GM23338 (cell line): Measurements from ENCODE around the gene SMIM44. TPM values are rescaled to one million over a fixed set of nuclear protein-coding genes. Genes with fewer than 3 reads are reported as not detected.

Experiments
- ATAC-seq: fragments of 200-7000 bp; cut with Tn5 transposase; 3 replicates; pipeline ENCODE4 v1.9.1; 2020
- DNase-seq: peaks from one replicate; pipeline ENCODE4 v3.0.0-alpha.2; 2015; ENCODE audit warnings: low spot score
- H2AFZ ChIP-seq: fragments of 200-600 bp; sonication (generic); 2 replicates; pipeline ENCODE4 v1.8.0; 2016; ENCODE audit warnings: antibody characterized with exemption, mild to moderate bottlenecking, moderate library complexity
- H3F3A ChIP-seq: fragments of 200-600 bp; sonication (generic); replicated peaks from 2 replicates; pipeline ENCODE4 v1.8.0; 2017; ENCODE audit warnings: antibody characterized with exemption, mixed run types, low read depth
- H3K27ac ChIP-seq: fragments of 200-600 bp; sonication (generic); 2 replicates; pipeline ENCODE4 v1.6.1; 2016; ENCODE audit warnings: low read depth
- H3K27me3 ChIP-seq: fragments of 200-600 bp; sonication (generic); 2 replicates; pipeline ENCODE4 v1.8.0; 2016; ENCODE audit warnings: mild to moderate bottlenecking, mixed run types, moderate library complexity; ENCODE audit not compliant: insufficient read depth
- H3K36me3 ChIP-seq: fragments of 200-600 bp; sonication (generic); 2 replicates; pipeline ENCODE4 v1.8.0; 2016; ENCODE audit warnings: mild to moderate bottlenecking; ENCODE audit not compliant: insufficient read depth
- H3K4me1 ChIP-seq: fragments of 200-600 bp; sonication (generic); 2 replicates; pipeline ENCODE4 v1.8.0; 2016; ENCODE audit warnings: mild to moderate bottlenecking, moderate library complexity; ENCODE audit not compliant: insufficient read depth
- H3K4me2 ChIP-seq: fragments of 200-600 bp; sonication (generic); 2 replicates; pipeline ENCODE4 v1.7.1; 2017; ENCODE audit warnings: mixed run types
- H3K4me3 ChIP-seq: fragments of 200-600 bp; sonication (generic); 2 replicates; pipeline ENCODE4 v1.6.1; 2016; ENCODE audit warnings: mixed run types
- H3K79me2 ChIP-seq: fragments of 200-600 bp; sonication (generic); replicated peaks from 2 replicates; pipeline ENCODE4 v1.8.0; 2017; ENCODE audit warnings: mild to moderate bottlenecking; ENCODE audit not compliant: insufficient read depth
- H3K9me2 ChIP-seq: fragments of 200-600 bp; sonication (generic); 2 replicates; pipeline ENCODE4 v1.8.0; 2017; ENCODE audit not compliant: insufficient read depth
- H4K20me1 ChIP-seq: fragments of 200-600 bp; sonication (generic); replicated peaks from 2 replicates; pipeline ENCODE4 v1.8.0; 2017; ENCODE audit warnings: mild to moderate bottlenecking; ENCODE audit not compliant: insufficient read depth
- H3K27ac Mint-ChIP-seq: 2 replicates; pipeline ENCODE4 v1.8.0; 2020; ENCODE audit warnings: inconsistent platforms, mild to moderate bottlenecking, moderate library complexity, mixed read lengths
- H3K27me3 Mint-ChIP-seq: 3 replicates; pipeline ENCODE4 v1.8.0; 2022; ENCODE audit warnings: low read depth, mild to moderate bottlenecking, moderate library complexity, mixed read lengths, inconsistent platforms; ENCODE audit not compliant: insufficient read depth, poor library complexity
- H3K36me3 Mint-ChIP-seq: 3 replicates; pipeline ENCODE4 v1.8.0; 2021; ENCODE audit warnings: low read depth, mild to moderate bottlenecking, inconsistent platforms, moderate library complexity, mixed read lengths
- H3K4me1 Mint-ChIP-seq: 3 replicates; pipeline ENCODE4 v1.8.0; 2020; ENCODE audit warnings: mild to moderate bottlenecking, inconsistent platforms, mixed read lengths
- H3K4me3 Mint-ChIP-seq: 3 replicates; pipeline ENCODE4 v1.8.0; 2021; ENCODE audit warnings: moderate library complexity, mild to moderate bottlenecking, inconsistent platforms, mixed read lengths
- H3K9me3 Mint-ChIP-seq: 3 replicates; pipeline ENCODE4 v1.8.0; 2020; ENCODE audit warnings: moderate library complexity, mild to moderate bottlenecking, inconsistent platforms, mixed read lengths
- CREB1 ChIP-seq: fragments of 250-450 bp; sonication (Bioruptor Pico); IDR thresholded peaks from 2 replicates; pipeline ENCODE4 v1.5.0; 2020; ENCODE audit warnings: low read depth, mild to moderate bottlenecking, moderate library complexity
- CTCF ChIP-seq, 2 experiments: fragments of 200-600 bp in 1 of 2; sonication (generic) in 1 of 2; conservative IDR thresholded peaks; 2 replicates each; pipeline versions ENCODE4 v1.5.1 to v1.6.1; 2016 to 2017; ENCODE audit warnings: antibody characterized with exemption in 2 of 2, low read depth in 2 of 2, mild to moderate bottlenecking in 2 of 2, moderate library complexity in 1 of 2
- EZH2 ChIP-seq: fragments of 200-600 bp; sonication (generic); IDR thresholded peaks from one replicate; pipeline ENCODE4 v1.8.0; 2017; ENCODE audit warnings: antibody characterized with exemption, mild to moderate bottlenecking, low read depth; ENCODE audit not compliant: unreplicated experiment
- EZH2phosphoT487 ChIP-seq: fragments of 200-600 bp; sonication (generic); IDR thresholded peaks from one replicate; pipeline ENCODE4 v1.8.1; 2018; ENCODE audit warnings: antibody characterized with exemption; ENCODE audit not compliant: unreplicated experiment
- JUNB ChIP-seq: IDR thresholded peaks from one replicate; pipeline ENCODE4 v1.6.1; 2016; ENCODE audit warnings: antibody characterized with exemption; ENCODE audit not compliant: unreplicated experiment
- NANOG ChIP-seq: IDR thresholded peaks from 2 replicates; pipeline ENCODE4 v1.6.1; 2016; ENCODE audit warnings: antibody characterized with exemption, borderline replicate concordance
- POLR2AphosphoS5 ChIP-seq: IDR thresholded peaks from 2 replicates; pipeline ENCODE4 v1.6.1; 2016; ENCODE audit warnings: antibody characterized with exemption, low read depth
- STAT1 ChIP-seq: IDR thresholded peaks from one replicate; pipeline ENCODE4 v1.6.1; 2016; ENCODE audit warnings: antibody characterized with exemption; ENCODE audit not compliant: unreplicated experiment
- ZNF114 ChIP-seq: fragments of 250-450 bp; sonication (Bioruptor Pico); IDR thresholded peaks from 2 replicates; pipeline ENCODE4 v1.5.0; 2020; ENCODE audit warnings: mild to moderate bottlenecking, moderate library complexity
- ZNF331 ChIP-seq: fragments of 250-450 bp; sonication (Bioruptor Pico); IDR thresholded peaks from 2 replicates; pipeline ENCODE4 v1.5.0; 2020; ENCODE audit warnings: low read depth, mild to moderate bottlenecking, moderate library complexity
- polyA plus RNA-seq: library from polyadenylated mRNA; unstranded; fragments of >200 nt; fragmentation: Nextera tagmentation; extraction: Ambion mirVana; gene quantifications from 2 replicates; pipeline ENCODE4 v1.2.1, GENCODE V29; 2016
- total RNA-seq: library from RNA; depleted of rRNA; stranded (reverse); fragments of >200 nt; shearing (Covaris generic); gene quantifications from 2 replicates; pipeline ENCODE4 v1.2.3, GENCODE V29; 2014
- TF ChIP-seq, protein P1 (sequence below): IDR thresholded peaks from 2 replicates; pipeline ENCODE4 v1.6.1; 2016; ENCODE audit warnings: antibody characterized with exemption
- TF ChIP-seq, protein P2 (sequence below): IDR thresholded peaks from one replicate; pipeline ENCODE4 v1.6.1; 2018; ENCODE audit warnings: antibody characterized with exemption; ENCODE audit not compliant: unreplicated experiment
- TF ChIP-seq, protein P3 (sequence below): fragments of 250-450 bp; sonication (Bioruptor Pico); IDR thresholded peaks from 2 replicates; pipeline ENCODE4 v1.5.0; 2020; ENCODE audit warnings: mild to moderate bottlenecking, moderate library complexity

The SMIM44 gene
- total and polyA plus RNA-seq, 2 experiments from 2014 or later = not detected

GRCh38 chr19:3524904-3525451 lies 41.7 kb upstream of the SMIM44 start:
- TF ChIP-seq CREB1 (CRISPR knock-in tag) (no peak), STAT1 (no peak), ZNF114 (CRISPR knock-in tag) (no peak), POLR2AphosphoS5 (no peak), CTCF (conservative IDR thresholded peaks at IDR 0.05; ENCODE audit: low read depth in 2 of 2) (no peak), EZH2 (no peak), EZH2phosphoT487 (no peak), NANOG (no peak), ZNF331 (CRISPR knock-in tag) (no peak), JUNB (no peak)
- TF ChIP-seq, protein P1, sequence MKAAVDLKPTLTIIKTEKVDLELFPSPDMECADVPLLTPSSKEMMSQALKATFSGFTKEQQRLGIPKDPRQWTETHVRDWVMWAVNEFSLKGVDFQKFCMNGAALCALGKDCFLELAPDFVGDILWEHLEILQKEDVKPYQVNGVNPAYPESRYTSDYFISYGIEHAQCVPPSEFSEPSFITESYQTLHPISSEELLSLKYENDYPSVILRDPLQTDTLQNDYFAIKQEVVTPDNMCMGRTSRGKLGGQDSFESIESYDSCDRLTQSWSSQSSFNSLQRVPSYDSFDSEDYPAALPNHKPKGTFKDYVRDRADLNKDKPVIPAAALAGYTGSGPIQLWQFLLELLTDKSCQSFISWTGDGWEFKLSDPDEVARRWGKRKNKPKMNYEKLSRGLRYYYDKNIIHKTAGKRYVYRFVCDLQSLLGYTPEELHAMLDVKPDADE = no peak
- TF ChIP-seq, protein P2, sequence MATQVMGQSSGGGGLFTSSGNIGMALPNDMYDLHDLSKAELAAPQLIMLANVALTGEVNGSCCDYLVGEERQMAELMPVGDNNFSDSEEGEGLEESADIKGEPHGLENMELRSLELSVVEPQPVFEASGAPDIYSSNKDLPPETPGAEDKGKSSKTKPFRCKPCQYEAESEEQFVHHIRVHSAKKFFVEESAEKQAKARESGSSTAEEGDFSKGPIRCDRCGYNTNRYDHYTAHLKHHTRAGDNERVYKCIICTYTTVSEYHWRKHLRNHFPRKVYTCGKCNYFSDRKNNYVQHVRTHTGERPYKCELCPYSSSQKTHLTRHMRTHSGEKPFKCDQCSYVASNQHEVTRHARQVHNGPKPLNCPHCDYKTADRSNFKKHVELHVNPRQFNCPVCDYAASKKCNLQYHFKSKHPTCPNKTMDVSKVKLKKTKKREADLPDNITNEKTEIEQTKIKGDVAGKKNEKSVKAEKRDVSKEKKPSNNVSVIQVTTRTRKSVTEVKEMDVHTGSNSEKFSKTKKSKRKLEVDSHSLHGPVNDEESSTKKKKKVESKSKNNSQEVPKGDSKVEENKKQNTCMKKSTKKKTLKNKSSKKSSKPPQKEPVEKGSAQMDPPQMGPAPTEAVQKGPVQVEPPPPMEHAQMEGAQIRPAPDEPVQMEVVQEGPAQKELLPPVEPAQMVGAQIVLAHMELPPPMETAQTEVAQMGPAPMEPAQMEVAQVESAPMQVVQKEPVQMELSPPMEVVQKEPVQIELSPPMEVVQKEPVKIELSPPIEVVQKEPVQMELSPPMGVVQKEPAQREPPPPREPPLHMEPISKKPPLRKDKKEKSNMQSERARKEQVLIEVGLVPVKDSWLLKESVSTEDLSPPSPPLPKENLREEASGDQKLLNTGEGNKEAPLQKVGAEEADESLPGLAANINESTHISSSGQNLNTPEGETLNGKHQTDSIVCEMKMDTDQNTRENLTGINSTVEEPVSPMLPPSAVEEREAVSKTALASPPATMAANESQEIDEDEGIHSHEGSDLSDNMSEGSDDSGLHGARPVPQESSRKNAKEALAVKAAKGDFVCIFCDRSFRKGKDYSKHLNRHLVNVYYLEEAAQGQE = no peak
- TF ChIP-seq, protein P3, sequence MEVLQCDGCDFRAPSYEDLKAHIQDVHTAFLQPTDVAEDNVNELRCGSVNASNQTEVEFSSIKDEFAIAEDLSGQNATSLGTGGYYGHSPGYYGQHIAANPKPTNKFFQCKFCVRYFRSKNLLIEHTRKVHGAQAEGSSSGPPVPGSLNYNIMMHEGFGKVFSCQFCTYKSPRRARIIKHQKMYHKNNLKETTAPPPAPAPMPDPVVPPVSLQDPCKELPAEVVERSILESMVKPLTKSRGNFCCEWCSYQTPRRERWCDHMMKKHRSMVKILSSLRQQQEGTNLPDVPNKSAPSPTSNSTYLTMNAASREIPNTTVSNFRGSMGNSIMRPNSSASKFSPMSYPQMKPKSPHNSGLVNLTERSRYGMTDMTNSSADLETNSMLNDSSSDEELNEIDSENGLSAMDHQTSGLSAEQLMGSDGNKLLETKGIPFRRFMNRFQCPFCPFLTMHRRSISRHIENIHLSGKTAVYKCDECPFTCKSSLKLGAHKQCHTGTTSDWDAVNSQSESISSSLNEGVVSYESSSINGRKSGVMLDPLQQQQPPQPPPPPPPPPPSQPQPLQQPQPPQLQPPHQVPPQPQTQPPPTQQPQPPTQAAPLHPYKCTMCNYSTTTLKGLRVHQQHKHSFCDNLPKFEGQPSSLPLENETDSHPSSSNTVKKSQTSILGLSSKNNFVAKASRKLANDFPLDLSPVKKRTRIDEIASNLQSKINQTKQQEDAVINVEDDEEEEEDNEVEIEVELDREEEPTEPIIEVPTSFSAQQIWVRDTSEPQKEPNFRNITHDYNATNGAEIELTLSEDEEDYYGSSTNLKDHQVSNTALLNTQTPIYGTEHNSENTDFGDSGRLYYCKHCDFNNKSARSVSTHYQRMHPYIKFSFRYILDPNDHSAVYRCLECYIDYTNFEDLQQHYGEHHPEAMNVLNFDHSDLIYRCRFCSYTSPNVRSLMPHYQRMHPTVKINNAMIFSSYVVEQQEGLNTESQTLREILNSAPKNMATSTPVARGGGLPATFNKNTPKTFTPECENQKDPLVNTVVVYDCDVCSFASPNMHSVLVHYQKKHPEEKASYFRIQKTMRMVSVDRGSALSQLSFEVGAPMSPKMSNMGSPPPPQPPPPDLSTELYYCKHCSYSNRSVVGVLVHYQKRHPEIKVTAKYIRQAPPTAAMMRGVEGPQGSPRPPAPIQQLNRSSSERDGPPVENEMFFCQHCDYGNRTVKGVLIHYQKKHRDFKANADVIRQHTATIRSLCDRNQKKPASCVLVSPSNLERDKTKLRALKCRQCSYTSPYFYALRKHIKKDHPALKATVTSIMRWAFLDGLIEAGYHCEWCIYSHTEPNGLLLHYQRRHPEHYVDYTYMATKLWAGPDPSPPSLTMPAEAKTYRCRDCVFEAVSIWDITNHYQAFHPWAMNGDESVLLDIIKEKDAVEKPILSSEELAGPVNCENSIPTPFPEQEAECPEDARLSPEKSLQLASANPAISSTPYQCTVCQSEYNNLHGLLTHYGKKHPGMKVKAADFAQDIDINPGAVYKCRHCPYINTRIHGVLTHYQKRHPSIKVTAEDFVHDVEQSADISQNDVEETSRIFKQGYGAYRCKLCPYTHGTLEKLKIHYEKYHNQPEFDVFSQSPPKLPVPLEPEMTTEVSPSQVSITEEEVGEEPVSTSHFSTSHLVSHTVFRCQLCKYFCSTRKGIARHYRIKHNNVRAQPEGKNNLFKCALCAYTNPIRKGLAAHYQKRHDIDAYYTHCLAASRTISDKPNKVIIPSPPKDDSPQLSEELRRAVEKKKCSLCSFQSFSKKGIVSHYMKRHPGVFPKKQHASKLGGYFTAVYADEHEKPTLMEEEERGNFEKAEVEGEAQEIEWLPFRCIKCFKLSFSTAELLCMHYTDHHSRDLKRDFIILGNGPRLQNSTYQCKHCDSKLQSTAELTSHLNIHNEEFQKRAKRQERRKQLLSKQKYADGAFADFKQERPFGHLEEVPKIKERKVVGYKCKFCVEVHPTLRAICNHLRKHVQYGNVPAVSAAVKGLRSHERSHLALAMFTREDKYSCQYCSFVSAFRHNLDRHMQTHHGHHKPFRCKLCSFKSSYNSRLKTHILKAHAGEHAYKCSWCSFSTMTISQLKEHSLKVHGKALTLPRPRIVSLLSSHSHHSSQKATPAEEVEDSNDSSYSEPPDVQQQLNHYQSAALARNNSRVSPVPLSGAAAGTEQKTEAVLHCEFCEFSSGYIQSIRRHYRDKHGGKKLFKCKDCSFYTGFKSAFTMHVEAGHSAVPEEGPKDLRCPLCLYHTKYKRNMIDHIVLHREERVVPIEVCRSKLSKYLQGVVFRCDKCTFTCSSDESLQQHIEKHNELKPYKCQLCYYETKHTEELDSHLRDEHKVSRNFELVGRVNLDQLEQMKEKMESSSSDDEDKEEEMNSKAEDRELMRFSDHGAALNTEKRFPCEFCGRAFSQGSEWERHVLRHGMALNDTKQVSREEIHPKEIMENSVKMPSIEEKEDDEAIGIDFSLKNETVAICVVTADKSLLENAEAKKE (CRISPR knock-in tag) = no peak
- Mint-ChIP-seq H3K4me1 (peaks cover 5% of the 10 kb centered on the region), H3K27me3 (peaks cover 9% of the 10 kb centered on the region), H3K36me3 (peaks cover 12% of the 10 kb centered on the region), H3K9me3 (no peaks in the 10 kb centered on the region; the same call in 2 of the 3 replicates), H3K27ac (no peak overlapping the region), H3K4me3 (no peak overlapping the region)
- no peaks in the 10 kb centered on the region; the same call in 1 of the 2 replicates for H3K4me1 ChIP-seq
- no peak for DNase-seq
- H3K27ac ChIP-seq = no peak overlapping the region
- H3K4me2 ChIP-seq = no peak overlapping the region
- H4K20me1 ChIP-seq = no peaks in the 10 kb centered on the region; the same call in 1 of the 2 replicates
- H3K9me2 ChIP-seq = no peaks in the 10 kb centered on the region
- no peak overlapping the region for H2AFZ ChIP-seq
- H3K27me3 ChIP-seq = no peaks in the 10 kb centered on the region
- ATAC-seq = no peak
- H3F3A ChIP-seq = no peaks in the 10 kb centered on the region
- H3K4me3 ChIP-seq = no peak overlapping the region
- H3K79me2 ChIP-seq = peaks cover 10% of the 10 kb centered on the region; the same call in 1 of the 2 replicates
- no peaks in the 10 kb centered on the region for H3K36me3 ChIP-seq
